Liver (tissue), 3 donors: Measurements from ENCODE around the gene WDR82.
A peak's percentile ranks its signal among the peaks of the same experiment; 100 is the strongest.

Experiments
- FOXA1 ChIP-seq: IDR thresholded peaks from 2 replicates; pipeline ENCODE4 v1.6.1; 2016; ENCODE audit warnings: antibody characterized with exemption
- GABPA ChIP-seq, 2 donors: IDR thresholded peaks in 1 of 2; conservative IDR thresholded peaks in 1 of 2; 2 replicates each; pipeline ENCODE4 v1.6.1; 2016; ENCODE audit warnings: antibody characterized with exemption in 2 of 2, mild to moderate bottlenecking in 1 of 2, moderate library complexity in 1 of 2
- RXRA ChIP-seq, 2 donors: IDR thresholded peaks; 2 replicates each; pipeline ENCODE4 v1.6.1; 2017 to 2018; ENCODE audit warnings: antibody characterized with exemption in 2 of 2, mild to moderate bottlenecking in 1 of 2
- SP1 ChIP-seq: IDR thresholded peaks from 2 replicates; pipeline ENCODE4 v1.6.1; 2018; ENCODE audit warnings: antibody characterized with exemption, mild to moderate bottlenecking
- TAF1 ChIP-seq: conservative IDR thresholded peaks from 2 replicates; pipeline ENCODE4 v1.6.1; 2016; ENCODE audit warnings: antibody characterized with exemption, mild to moderate bottlenecking
- YY1 ChIP-seq: IDR thresholded peaks from 2 replicates; pipeline ENCODE4 v1.6.1; 2016; ENCODE audit warnings: antibody characterized with exemption, mild to moderate bottlenecking
- TF ChIP-seq, protein P1 (sequence below): IDR thresholded peaks from 2 replicates; pipeline ENCODE4 v1.6.1; 2016; ENCODE audit warnings: antibody characterized with exemption
- TF ChIP-seq, protein P2 (sequence below): IDR thresholded peaks from 2 replicates; pipeline ENCODE4 v1.6.1; 2016; ENCODE audit warnings: antibody characterized with exemption, mild to moderate bottlenecking
- TF ChIP-seq, protein P3 (sequence below): fragments of 150-350 bp; IDR thresholded peaks from 2 replicates; pipeline ENCODE4 v1.5.1; 2017; ENCODE audit warnings: improper control_type of control experiment, low read depth, low read length; ENCODE audit not compliant: missing input control
- TF ChIP-seq, protein P4 (sequence below): IDR thresholded peaks from 2 replicates; pipeline ENCODE4 v1.6.1; 2016; ENCODE audit warnings: antibody characterized with exemption
- TF ChIP-seq, protein P5 (sequence below): IDR thresholded peaks from 2 replicates; pipeline ENCODE4 v1.6.1; 2016; ENCODE audit warnings: antibody characterized with exemption
- donor health status: healthy.
- donor health status: healthy.

DNA sequence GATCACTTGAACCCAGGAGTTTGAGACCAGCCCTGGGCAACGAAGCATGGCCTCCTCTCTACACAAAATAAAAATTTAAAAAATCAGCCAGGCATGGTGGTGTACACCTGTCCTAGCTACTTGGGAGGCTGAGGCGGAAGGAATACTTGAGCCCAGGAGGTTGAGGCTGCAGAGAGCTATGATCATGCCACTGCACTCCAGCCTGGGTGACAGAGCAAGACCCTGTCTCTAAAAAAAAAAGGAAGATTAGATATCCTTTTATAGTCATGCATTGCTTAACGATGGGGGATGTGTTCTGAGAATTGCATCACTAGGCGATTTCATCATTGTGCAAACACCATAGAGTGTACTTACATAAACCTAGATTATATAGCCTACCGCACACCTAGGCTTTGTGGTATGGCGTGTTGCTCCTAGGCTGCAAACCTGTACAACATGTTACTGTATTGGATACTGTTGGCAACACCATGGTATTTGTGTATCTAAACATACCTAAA is 67.9 kb downstream of the WDR82 start:
- peak; percentile 35 for TF ChIP-seq YY1
- TF ChIP-seq, protein P1, sequence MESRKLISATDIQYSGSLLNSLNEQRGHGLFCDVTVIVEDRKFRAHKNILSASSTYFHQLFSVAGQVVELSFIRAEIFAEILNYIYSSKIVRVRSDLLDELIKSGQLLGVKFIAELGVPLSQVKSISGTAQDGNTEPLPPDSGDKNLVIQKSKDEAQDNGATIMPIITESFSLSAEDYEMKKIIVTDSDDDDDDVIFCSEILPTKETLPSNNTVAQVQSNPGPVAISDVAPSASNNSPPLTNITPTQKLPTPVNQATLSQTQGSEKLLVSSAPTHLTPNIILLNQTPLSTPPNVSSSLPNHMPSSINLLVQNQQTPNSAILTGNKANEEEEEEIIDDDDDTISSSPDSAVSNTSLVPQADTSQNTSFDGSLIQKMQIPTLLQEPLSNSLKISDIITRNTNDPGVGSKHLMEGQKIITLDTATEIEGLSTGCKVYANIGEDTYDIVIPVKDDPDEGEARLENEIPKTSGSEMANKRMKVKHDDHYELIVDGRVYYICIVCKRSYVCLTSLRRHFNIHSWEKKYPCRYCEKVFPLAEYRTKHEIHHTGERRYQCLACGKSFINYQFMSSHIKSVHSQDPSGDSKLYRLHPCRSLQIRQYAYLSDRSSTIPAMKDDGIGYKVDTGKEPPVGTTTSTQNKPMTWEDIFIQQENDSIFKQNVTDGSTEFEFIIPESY, result peak; percentile 70
- TF ChIP-seq, protein P2, sequence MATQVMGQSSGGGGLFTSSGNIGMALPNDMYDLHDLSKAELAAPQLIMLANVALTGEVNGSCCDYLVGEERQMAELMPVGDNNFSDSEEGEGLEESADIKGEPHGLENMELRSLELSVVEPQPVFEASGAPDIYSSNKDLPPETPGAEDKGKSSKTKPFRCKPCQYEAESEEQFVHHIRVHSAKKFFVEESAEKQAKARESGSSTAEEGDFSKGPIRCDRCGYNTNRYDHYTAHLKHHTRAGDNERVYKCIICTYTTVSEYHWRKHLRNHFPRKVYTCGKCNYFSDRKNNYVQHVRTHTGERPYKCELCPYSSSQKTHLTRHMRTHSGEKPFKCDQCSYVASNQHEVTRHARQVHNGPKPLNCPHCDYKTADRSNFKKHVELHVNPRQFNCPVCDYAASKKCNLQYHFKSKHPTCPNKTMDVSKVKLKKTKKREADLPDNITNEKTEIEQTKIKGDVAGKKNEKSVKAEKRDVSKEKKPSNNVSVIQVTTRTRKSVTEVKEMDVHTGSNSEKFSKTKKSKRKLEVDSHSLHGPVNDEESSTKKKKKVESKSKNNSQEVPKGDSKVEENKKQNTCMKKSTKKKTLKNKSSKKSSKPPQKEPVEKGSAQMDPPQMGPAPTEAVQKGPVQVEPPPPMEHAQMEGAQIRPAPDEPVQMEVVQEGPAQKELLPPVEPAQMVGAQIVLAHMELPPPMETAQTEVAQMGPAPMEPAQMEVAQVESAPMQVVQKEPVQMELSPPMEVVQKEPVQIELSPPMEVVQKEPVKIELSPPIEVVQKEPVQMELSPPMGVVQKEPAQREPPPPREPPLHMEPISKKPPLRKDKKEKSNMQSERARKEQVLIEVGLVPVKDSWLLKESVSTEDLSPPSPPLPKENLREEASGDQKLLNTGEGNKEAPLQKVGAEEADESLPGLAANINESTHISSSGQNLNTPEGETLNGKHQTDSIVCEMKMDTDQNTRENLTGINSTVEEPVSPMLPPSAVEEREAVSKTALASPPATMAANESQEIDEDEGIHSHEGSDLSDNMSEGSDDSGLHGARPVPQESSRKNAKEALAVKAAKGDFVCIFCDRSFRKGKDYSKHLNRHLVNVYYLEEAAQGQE, result peak; percentile 48
- TF ChIP-seq, protein P3, sequence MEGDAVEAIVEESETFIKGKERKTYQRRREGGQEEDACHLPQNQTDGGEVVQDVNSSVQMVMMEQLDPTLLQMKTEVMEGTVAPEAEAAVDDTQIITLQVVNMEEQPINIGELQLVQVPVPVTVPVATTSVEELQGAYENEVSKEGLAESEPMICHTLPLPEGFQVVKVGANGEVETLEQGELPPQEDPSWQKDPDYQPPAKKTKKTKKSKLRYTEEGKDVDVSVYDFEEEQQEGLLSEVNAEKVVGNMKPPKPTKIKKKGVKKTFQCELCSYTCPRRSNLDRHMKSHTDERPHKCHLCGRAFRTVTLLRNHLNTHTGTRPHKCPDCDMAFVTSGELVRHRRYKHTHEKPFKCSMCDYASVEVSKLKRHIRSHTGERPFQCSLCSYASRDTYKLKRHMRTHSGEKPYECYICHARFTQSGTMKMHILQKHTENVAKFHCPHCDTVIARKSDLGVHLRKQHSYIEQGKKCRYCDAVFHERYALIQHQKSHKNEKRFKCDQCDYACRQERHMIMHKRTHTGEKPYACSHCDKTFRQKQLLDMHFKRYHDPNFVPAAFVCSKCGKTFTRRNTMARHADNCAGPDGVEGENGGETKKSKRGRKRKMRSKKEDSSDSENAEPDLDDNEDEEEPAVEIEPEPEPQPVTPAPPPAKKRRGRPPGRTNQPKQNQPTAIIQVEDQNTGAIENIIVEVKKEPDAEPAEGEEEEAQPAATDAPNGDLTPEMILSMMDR, result no peak
- peak; percentile 72 for TF ChIP-seq SP1
- peak; percentile 76 for TF ChIP-seq FOXA1
- peak in 1 of 2 donors; percentile 46 for TF ChIP-seq GABPA (IDR thresholded peaks at IDR 0.05 in 1 of 2, conservative IDR thresholded peaks at IDR 0.05 in 1 of 2)
- TF ChIP-seq RXRA (IDR thresholded peaks at IDR 0.05), result peak; percentile 73 to 87
- peak; percentile 41 for TF ChIP-seq TAF1
- TF ChIP-seq, protein P4, sequence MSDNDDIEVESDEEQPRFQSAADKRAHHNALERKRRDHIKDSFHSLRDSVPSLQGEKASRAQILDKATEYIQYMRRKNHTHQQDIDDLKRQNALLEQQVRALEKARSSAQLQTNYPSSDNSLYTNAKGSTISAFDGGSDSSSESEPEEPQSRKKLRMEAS, result no peak
- TF ChIP-seq, protein P5, sequence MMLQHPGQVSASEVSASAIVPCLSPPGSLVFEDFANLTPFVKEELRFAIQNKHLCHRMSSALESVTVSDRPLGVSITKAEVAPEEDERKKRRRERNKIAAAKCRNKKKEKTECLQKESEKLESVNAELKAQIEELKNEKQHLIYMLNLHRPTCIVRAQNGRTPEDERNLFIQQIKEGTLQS, result peak; percentile 96
